ENCODE results near the gene CDH4. TPM values are rescaled to one million over a fixed set of nuclear protein-coding genes. Genes with fewer than 3 reads are reported as not detected.

CDH4 gene
- total and polyA plus RNA-seq, 2 donors (not counting 3 experiments of a cell fraction or from before 2014, with no cell fraction given): 0.17 to 0.51 TPM

- no peak overlapping the region for H3K4me2 ChIP-seq (ENCODE audit: insufficient read depth, low read length)
- H3K9ac ChIP-seq (replicated peaks; ENCODE audit: extremely low read depth, insufficient read depth, low read length): no peak overlapping the region
- dilution Hi-C loops (cut with MboI; ENCODE audit: extremely low pct_ligation_motif_present, low sequenced_read_pairs): no loop called here
- no peak overlapping the region for H3K27ac ChIP-seq (ENCODE audit: insufficient read depth, low read depth, low read length)
- TF ChIP-seq, protein P1, sequence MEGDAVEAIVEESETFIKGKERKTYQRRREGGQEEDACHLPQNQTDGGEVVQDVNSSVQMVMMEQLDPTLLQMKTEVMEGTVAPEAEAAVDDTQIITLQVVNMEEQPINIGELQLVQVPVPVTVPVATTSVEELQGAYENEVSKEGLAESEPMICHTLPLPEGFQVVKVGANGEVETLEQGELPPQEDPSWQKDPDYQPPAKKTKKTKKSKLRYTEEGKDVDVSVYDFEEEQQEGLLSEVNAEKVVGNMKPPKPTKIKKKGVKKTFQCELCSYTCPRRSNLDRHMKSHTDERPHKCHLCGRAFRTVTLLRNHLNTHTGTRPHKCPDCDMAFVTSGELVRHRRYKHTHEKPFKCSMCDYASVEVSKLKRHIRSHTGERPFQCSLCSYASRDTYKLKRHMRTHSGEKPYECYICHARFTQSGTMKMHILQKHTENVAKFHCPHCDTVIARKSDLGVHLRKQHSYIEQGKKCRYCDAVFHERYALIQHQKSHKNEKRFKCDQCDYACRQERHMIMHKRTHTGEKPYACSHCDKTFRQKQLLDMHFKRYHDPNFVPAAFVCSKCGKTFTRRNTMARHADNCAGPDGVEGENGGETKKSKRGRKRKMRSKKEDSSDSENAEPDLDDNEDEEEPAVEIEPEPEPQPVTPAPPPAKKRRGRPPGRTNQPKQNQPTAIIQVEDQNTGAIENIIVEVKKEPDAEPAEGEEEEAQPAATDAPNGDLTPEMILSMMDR (IDR thresholded peaks at IDR 0.05; ENCODE audit: extremely low read depth in 1 of 2, insufficient read depth in 1 of 2, low read depth in 1 of 2, low read length in 2 of 2): no peak
- no peak for TF ChIP-seq POLR2AphosphoS5 (IDR thresholded peaks at IDR 0.05; ENCODE audit: insufficient read depth, low read depth, low read length)
- TF ChIP-seq POLR2A (IDR thresholded peaks at IDR 0.05; ENCODE audit: low read depth, low read length): no peak
- TF ChIP-seq MAX (IDR thresholded peaks at IDR 0.05; ENCODE audit: insufficient read depth, insufficient read length): no peak
- no peak for TF ChIP-seq FOS (IDR thresholded peaks at IDR 0.05; ENCODE audit: borderline replicate concordance, insufficient read depth, low read length)
- peaks cover 6% of the 10 kb centered on the region for H3K9me3 ChIP-seq (replicated peaks; ENCODE audit: control insufficient read depth, insufficient read depth, low read length)
- H3K9me1 ChIP-seq (replicated peaks; ENCODE audit: control insufficient read depth, extremely low read depth, insufficient read depth, low read length): no peaks in the 10 kb centered on the region
- H3K36me3 ChIP-seq (ENCODE audit: control insufficient read depth in 2 of 2, extremely low read depth in 1 of 2, insufficient read depth in 2 of 2, low read length in 2 of 2): no peaks in the 10 kb centered on the region
- no TSS peak for BruUV-seq (replicated peaks)
- no peaks in the 10 kb centered on the region for H3K79me2 ChIP-seq (ENCODE audit: control insufficient read depth, insufficient read depth, low read length)
- no peaks in the 10 kb centered on the region for H4K20me1 ChIP-seq (replicated peaks; ENCODE audit: control insufficient read depth, extremely low read depth, insufficient read depth, low read length)
- ChIA-PET POLR2A (no interaction called here), CTCF (no interaction called here)
- H2AFZ ChIP-seq (ENCODE audit: low read depth, low read length): no peak overlapping the region
- intact Hi-C loops (cut with micrococcal nuclease): no loop called here
- H3K4me3 ChIP-seq (replicated peaks in 1 of 3; ENCODE audit: insufficient read depth in 1 of 3, low read depth in 1 of 3, low read length in 3 of 3): no peak overlapping the region
- no peak for FAIRE-seq
- no peaks in the 10 kb centered on the region for H3K27me3 ChIP-seq (ENCODE audit: control insufficient read depth in 2 of 2, insufficient read depth in 2 of 2, low read length in 2 of 2)
- no peaks in the 10 kb centered on the region for H3K4me1 ChIP-seq (ENCODE audit: control insufficient read depth, extremely low read depth, insufficient read depth, low read length)
- DNase-seq (ENCODE audit: low read depth, low spot score): no peak
Measured at GRCh38 chr20:61476956-61477355, 224.9 kb downstream of the CDH4 start.

DNA sequence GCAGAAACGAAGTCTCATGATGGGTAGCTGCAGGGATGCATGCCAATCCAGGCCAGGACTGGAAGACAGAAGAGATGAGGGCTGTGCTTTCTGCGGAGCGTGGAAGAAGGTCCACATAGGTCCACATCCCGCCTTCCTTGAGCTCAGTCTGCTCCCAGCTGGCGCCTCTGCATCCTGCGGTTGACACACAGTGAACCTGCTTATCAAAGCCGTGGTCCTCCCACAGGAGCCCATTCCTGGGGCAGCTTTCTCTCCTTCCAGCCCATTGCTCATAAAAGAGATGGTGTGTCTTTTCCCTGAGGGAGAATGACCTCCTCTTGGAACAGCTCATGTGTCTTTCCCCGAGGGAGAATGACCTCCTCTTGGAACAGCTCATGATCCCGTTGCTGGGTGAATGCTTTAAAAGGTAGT, 225.4 kb downstream of the CDH4 start:
- H3K27ac ChIP-seq (ENCODE audit: insufficient read depth, low read depth, low read length): no peak overlapping the region
- peaks cover 6% of the 10 kb centered on the region for H3K9me3 ChIP-seq (replicated peaks; ENCODE audit: control insufficient read depth, insufficient read depth, low read length)
- ChIA-PET CTCF (no interaction called here), POLR2A (no interaction called here)
- H4K20me1 ChIP-seq (replicated peaks; ENCODE audit: control insufficient read depth, extremely low read depth, insufficient read depth, low read length): no peaks in the 10 kb centered on the region
- no peak overlapping the region for H2AFZ ChIP-seq (ENCODE audit: low read depth, low read length)
- intact Hi-C loops (cut with micrococcal nuclease): no loop called here
- H3K4me3 ChIP-seq (replicated peaks in 1 of 3; ENCODE audit: insufficient read depth in 1 of 3, low read depth in 1 of 3, low read length in 3 of 3): no peak overlapping the region
- BruUV-seq (replicated peaks): no TSS peak
- H3K4me1 ChIP-seq (ENCODE audit: control insufficient read depth, extremely low read depth, insufficient read depth, low read length): no peaks in the 10 kb centered on the region
- no peak overlapping the region for H3K4me2 ChIP-seq (ENCODE audit: insufficient read depth, low read length)
- dilution Hi-C loops (cut with MboI; ENCODE audit: extremely low pct_ligation_motif_present, low sequenced_read_pairs): no loop called here
- FAIRE-seq (no peak), DNase-seq (ENCODE audit: low read depth, low spot score) (no peak)
- no peaks in the 10 kb centered on the region for H3K9me1 ChIP-seq (replicated peaks; ENCODE audit: control insufficient read depth, extremely low read depth, insufficient read depth, low read length)
- no peaks in the 10 kb centered on the region for H3K36me3 ChIP-seq (ENCODE audit: control insufficient read depth in 2 of 2, extremely low read depth in 1 of 2, insufficient read depth in 2 of 2, low read length in 2 of 2)
- H3K9ac ChIP-seq (replicated peaks; ENCODE audit: extremely low read depth, insufficient read depth, low read length): no peak overlapping the region
- no peaks in the 10 kb centered on the region for H3K79me2 ChIP-seq (ENCODE audit: control insufficient read depth, insufficient read depth, low read length)
- TF ChIP-seq, protein P1 (IDR thresholded peaks at IDR 0.05; ENCODE audit: extremely low read depth in 1 of 2, insufficient read depth in 1 of 2, low read depth in 1 of 2, low read length in 2 of 2): no peak
- TF ChIP-seq FOS (IDR thresholded peaks at IDR 0.05; ENCODE audit: borderline replicate concordance, insufficient read depth, low read length) (no peak), MYC (IDR thresholded peaks at IDR 0.05; ENCODE audit: low read depth, low read length) (no peak), POLR2A (IDR thresholded peaks at IDR 0.05; ENCODE audit: low read depth, low read length) (no peak), JUN (IDR thresholded peaks at IDR 0.05; ENCODE audit: borderline replicate concordance, insufficient read depth, insufficient read length, low read depth) (no peak), EZH2 (IDR thresholded peaks at IDR 0.05; ENCODE audit: borderline replicate concordance, low read depth, low read length, severe bottlenecking) (no peak)
- H3K27me3 ChIP-seq (ENCODE audit: control insufficient read depth in 2 of 2, insufficient read depth in 2 of 2, low read length in 2 of 2): no peaks in the 10 kb centered on the region

Measured in endothelial cell of umbilical vein (primary cell).